Endothelial cell of umbilical vein (primary cell): ENCODE results near the gene IPO11. TPM values are rescaled to one million over a fixed set of nuclear protein-coding genes. Genes with fewer than 3 reads are reported as not detected.

Experiments
- BruUV-seq: library from RNA; stranded (reverse); fragments of 400-500 nt; replicated peaks from 2 replicates; lab custom pipeline; 2021; lab: Mats Ljungman, UMichigan
- CTCF ChIA-PET: fragments of 300-600, 350-600 bp; sonication (Branson Sonifier 250); formaldehyde crosslinking; loops from one replicate; lab custom pipeline; 2021; ENCODE audit warnings: antibody characterized with exemption, inconsistent platforms; lab: Charles Lee
- POLR2A ChIA-PET: fragments of 300-600, 350-600 bp; sonication (Branson Sonifier 250); formaldehyde crosslinking; loops from one replicate; lab custom pipeline; 2021; ENCODE audit warnings: antibody characterized with exemption, inconsistent platforms; lab: Charles Lee
- DNase-seq: peaks from one replicate; pipeline ENCODE4 v3.0.0-alpha.2; 2011; ENCODE audit warnings: low read depth, low spot score
- FAIRE-seq: peaks from 2 replicates; lab custom pipeline; 2011; peaks lifted over from hg19 to GRCh38; lab: Jason Lieb, UNC
- H2AFZ ChIP-seq: 2 replicates; pipeline ENCODE4 v1.6.0; 2012; ENCODE audit warnings: low read depth, low read length, control low read depth, inconsistent platforms
- H3K27ac ChIP-seq: 2 replicates; pipeline ENCODE4 v1.5.1; 2011; ENCODE audit warnings: low read depth, mild to moderate bottlenecking, control low read depth, low read length, moderate library complexity; ENCODE audit not compliant: insufficient read depth
- H3K27me3 ChIP-seq, 2 experiments: 2 replicates each; pipeline versions ENCODE4 v1.6.0 to v1.6.1; 2011; ENCODE audit warnings: low read length in 2 of 2, mixed read lengths in 1 of 2; ENCODE audit not compliant: control insufficient read depth in 2 of 2, insufficient read depth in 2 of 2
- H3K36me3 ChIP-seq, 2 experiments: 2 replicates in 1 of 2; 3 replicates in 1 of 2; pipeline ENCODE4 v1.5.1; 2011; ENCODE audit warnings: low read length in 2 of 2, mild to moderate bottlenecking in 1 of 2, moderate library complexity in 1 of 2; ENCODE audit not compliant: control insufficient read depth in 2 of 2, insufficient read depth in 2 of 2; ENCODE audit errors: extremely low read depth in 1 of 2
- H3K4me1 ChIP-seq: 3 replicates; pipeline ENCODE4 v1.5.1; 2011; ENCODE audit warnings: mild to moderate bottlenecking, low read length; ENCODE audit not compliant: control insufficient read depth, insufficient read depth; ENCODE audit errors: extremely low read depth
- H3K4me2 ChIP-seq: 2 replicates; pipeline ENCODE4 v1.6.1; 2011; ENCODE audit warnings: low read length, control low read depth, mixed read lengths; ENCODE audit not compliant: insufficient read depth
- H3K4me3 ChIP-seq, 3 experiments: fragments of 200-600 bp in 1 of 3; sonication (generic), shearing (Covaris generic) in 1 of 3; replicated peaks in 1 of 3; 2 replicates each; pipeline ENCODE4 v1.5.1; 2011 to 2016; ENCODE audit warnings: control low read depth in 3 of 3, low read length in 3 of 3, mild to moderate bottlenecking in 2 of 3, inconsistent platforms in 1 of 3, low read depth in 1 of 3, moderate library complexity in 1 of 3; ENCODE audit not compliant: insufficient read depth in 1 of 3
- H3K79me2 ChIP-seq: 2 replicates; pipeline ENCODE4 v1.6.0; 2012; ENCODE audit warnings: low read length, inconsistent platforms; ENCODE audit not compliant: control insufficient read depth, insufficient read depth
- H3K9ac ChIP-seq: replicated peaks from 2 replicates; pipeline ENCODE3; 2011; ENCODE audit warnings: low read length, control low read depth; ENCODE audit not compliant: insufficient read depth; ENCODE audit errors: extremely low read depth
- H3K9me1 ChIP-seq: replicated peaks from 3 replicates; pipeline ENCODE4 v1.6.0; 2011; ENCODE audit warnings: mild to moderate bottlenecking, low read length; ENCODE audit not compliant: control insufficient read depth, insufficient read depth; ENCODE audit errors: extremely low read depth
- H3K9me3 ChIP-seq: replicated peaks from 2 replicates; pipeline ENCODE4 v1.5.1; 2012; ENCODE audit warnings: low read length, inconsistent platforms; ENCODE audit not compliant: control insufficient read depth, insufficient read depth
- H4K20me1 ChIP-seq: replicated peaks from 2 replicates; pipeline ENCODE3; 2011; ENCODE audit warnings: mild to moderate bottlenecking, low read length; ENCODE audit not compliant: control insufficient read depth, insufficient read depth; ENCODE audit errors: extremely low read depth
- CTCF ChIP-seq, 2 donors: IDR thresholded peaks; 1 replicate in 1 of 2; 2 replicates in 1 of 2; pipeline ENCODE4 v1.5.1; 2011; ENCODE audit warnings: low read length in 2 of 2, mild to moderate bottlenecking in 2 of 2, moderate library complexity in 2 of 2, control low read depth in 1 of 2, inconsistent platforms in 1 of 2, low read depth in 1 of 2; ENCODE audit not compliant: insufficient read depth in 1 of 2; ENCODE audit errors: extremely low read depth in 1 of 2
- EZH2 ChIP-seq: IDR thresholded peaks from 2 replicates; pipeline ENCODE4 v1.6.1; 2012; ENCODE audit warnings: borderline replicate concordance, low read depth, mild to moderate bottlenecking, moderate library complexity, low read length, inconsistent platforms; ENCODE audit not compliant: severe bottlenecking
- FOS ChIP-seq: IDR thresholded peaks from 2 replicates; pipeline ENCODE4 v1.6.1; 2011; ENCODE audit warnings: mild to moderate bottlenecking, low read length, moderate library complexity, borderline replicate concordance; ENCODE audit not compliant: insufficient read depth
- GATA2 ChIP-seq: IDR thresholded peaks from 2 replicates; pipeline ENCODE4 v1.7.0; 2011; ENCODE audit warnings: low read depth, mild to moderate bottlenecking, moderate library complexity, mixed read lengths, low read length; ENCODE audit not compliant: insufficient read length, insufficient read depth
- JUN ChIP-seq: IDR thresholded peaks from 2 replicates; pipeline ENCODE4 v1.6.1; 2011; ENCODE audit warnings: borderline replicate concordance, low read depth; ENCODE audit not compliant: insufficient read length, insufficient read depth
- MAX ChIP-seq: IDR thresholded peaks from 2 replicates; pipeline ENCODE4 v1.6.1; 2011; ENCODE audit not compliant: insufficient read depth, insufficient read length
- MYC ChIP-seq: IDR thresholded peaks from one replicate; pipeline ENCODE4 v1.6.1; 2011; ENCODE audit warnings: mild to moderate bottlenecking, low read depth, low read length
- POLR2A ChIP-seq: IDR thresholded peaks from 2 replicates; pipeline ENCODE4 v1.6.1; 2012; ENCODE audit warnings: low read depth, mild to moderate bottlenecking, control low read depth, low read length
- POLR2AphosphoS5 ChIP-seq: IDR thresholded peaks from 2 replicates; pipeline ENCODE4 v1.6.1; 2012; ENCODE audit warnings: low read depth, mild to moderate bottlenecking, control low read depth, low read length, moderate library complexity; ENCODE audit not compliant: insufficient read depth
- dilution Hi-C: fragments of 300-500 bp; cut with MboI; formaldehyde crosslinking; loops from one replicate; pipeline ENCODE4 v1.15.0; 2019; ENCODE audit warnings: low sequenced_read_pairs; ENCODE audit not compliant: extremely low pct_ligation_motif_present
- intact Hi-C: fragments of 100-400 bp; cut with micrococcal nuclease; formaldehyde crosslinking; loops from one replicate; pipeline ENCODE4 v1.10.0; 2022
- polyA plus RNA-seq, 4 experiments: library from polyadenylated mRNA; depleted of rRNA in 3 of 4; stranded (reverse) in 3 of 4; unstranded in 1 of 4; fragments of >200 nt; gene quantifications; 2 replicates each; pipeline versions ENCODE4 v1.2.1 to v1.2.3, GENCODE V29; 2011 to 2012; ENCODE audit warnings: missing spikeins in 1 of 4
- total RNA-seq: library from RNA; stranded (reverse); gene quantifications from 2 replicates; pipeline ENCODE4 v1.2.3, GENCODE V29; 2021

The IPO11 gene
- total and polyA plus RNA-seq, 2 donors (not counting 3 experiments of a cell fraction or from before 2014, with no cell fraction given): 38.5 to 80.9 TPM

- Histone ChIP-seq H4K20me1 (no peaks in the 10 kb centered on the region), H3K4me3 (no peak overlapping the region), H3K36me3 (no peaks in the 10 kb centered on the region), H3K4me1 (no peaks in the 10 kb centered on the region), H3K27ac (no peak overlapping the region), H3K79me2 (no peaks in the 10 kb centered on the region), H2AFZ (no peak overlapping the region), H3K9me1 (no peaks in the 10 kb centered on the region), H3K4me2 (no peak overlapping the region), H3K27me3 (no peaks in the 10 kb centered on the region), H3K9ac (no peak overlapping the region), H3K9me3 (no peaks in the 10 kb centered on the region)
- BruUV-seq: no TSS peak
- POLR2A ChIA-PET: no interaction called here
- CTCF ChIA-PET: no interaction called here
- FAIRE-seq: no peak
- intact Hi-C loops: no loop called here
- DNase-seq: no peak
- dilution Hi-C loops: no loop called here
- no peak for TF ChIP-seq JUN
- no peak for TF ChIP-seq FOS
- TF ChIP-seq EZH2: no peak
These were observed 148.2 kb downstream of the IPO11 start for GRCh38 chr5:62560786-62561185.

DNA sequence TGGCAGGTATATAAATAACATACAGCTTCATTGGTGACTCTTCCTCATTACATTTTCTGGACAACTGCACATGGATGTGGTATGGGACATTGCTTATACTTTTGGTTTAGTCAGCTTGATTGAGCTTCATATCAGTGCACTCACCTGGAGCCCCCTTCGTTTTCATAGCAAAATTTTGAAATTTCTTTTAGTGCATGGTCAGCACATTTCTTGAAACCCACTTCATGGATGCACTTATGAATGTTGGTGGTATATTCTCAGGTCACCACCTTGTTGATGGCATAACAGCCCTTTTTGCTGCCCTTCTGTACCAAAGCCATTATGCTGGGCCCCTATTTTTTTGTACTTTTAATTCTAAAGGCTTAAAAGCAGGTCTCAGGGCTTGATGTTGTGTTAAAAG, 149.3 kb downstream of the IPO11 start:
- BruUV-seq: no TSS peak
- Histone ChIP-seq H3K9me1 (no peaks in the 10 kb centered on the region), H3K4me1 (no peaks in the 10 kb centered on the region), H3K4me3 (no peak overlapping the region), H3K9me3 (no peaks in the 10 kb centered on the region), H3K27ac (no peak overlapping the region), H3K4me2 (no peak overlapping the region), H3K79me2 (no peaks in the 10 kb centered on the region), H2AFZ (no peak overlapping the region), H3K36me3 (no peaks in the 10 kb centered on the region), H3K27me3 (no peaks in the 10 kb centered on the region), H3K9ac (no peak overlapping the region), H4K20me1 (no peaks in the 10 kb centered on the region)
- FAIRE-seq: no peak
- no peak for DNase-seq
- ChIA-PET CTCF (no interaction called here), POLR2A (no interaction called here)
- TF ChIP-seq POLR2AphosphoS5 (no peak), GATA2 (no peak), JUN (no peak), MYC (no peak), MAX (no peak), EZH2 (no peak), CTCF (IDR thresholded peaks at IDR 0.05; ENCODE audit: extremely low read depth in 1 of 2, insufficient read depth in 1 of 2, low read depth in 1 of 2, low read length in 2 of 2) (no peak), FOS (no peak), POLR2A (no peak)
- intact Hi-C loops: no loop called here
- dilution Hi-C loops: no loop called here
